ENCODE data around the gene TDRD9.

Gene TDRD9

DNA sequence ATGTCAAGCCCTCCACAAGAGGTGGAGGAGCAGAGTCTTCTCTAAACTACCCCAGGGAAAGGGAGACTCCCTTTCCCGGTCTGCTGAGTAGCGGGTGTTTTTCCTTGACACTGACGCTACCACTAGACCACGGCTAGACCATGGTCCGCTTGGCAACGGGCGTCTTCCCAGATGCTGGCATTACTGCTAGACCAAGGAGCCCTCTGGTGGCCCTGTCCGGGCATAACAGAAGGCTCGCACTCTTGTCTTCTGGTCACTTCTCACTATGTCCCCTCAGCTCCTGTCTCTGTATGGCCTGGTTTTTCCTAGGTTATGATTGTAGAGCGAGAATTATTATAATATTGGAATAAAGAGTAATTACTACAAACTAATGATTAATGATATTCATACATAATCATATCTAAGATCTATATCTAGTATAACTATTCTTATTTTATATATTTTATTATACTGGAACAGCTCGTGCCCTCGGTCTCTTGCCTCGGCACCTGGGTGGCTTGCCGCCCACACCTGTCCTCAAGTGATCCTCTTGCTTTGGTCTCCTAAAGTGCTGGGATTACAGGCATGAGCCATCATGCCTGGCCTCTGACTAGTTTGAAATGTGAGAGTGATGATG lies 52.5 kb downstream of the TDRD9 start:
- peak; percentile 10 for DNase-seq

DNA sequence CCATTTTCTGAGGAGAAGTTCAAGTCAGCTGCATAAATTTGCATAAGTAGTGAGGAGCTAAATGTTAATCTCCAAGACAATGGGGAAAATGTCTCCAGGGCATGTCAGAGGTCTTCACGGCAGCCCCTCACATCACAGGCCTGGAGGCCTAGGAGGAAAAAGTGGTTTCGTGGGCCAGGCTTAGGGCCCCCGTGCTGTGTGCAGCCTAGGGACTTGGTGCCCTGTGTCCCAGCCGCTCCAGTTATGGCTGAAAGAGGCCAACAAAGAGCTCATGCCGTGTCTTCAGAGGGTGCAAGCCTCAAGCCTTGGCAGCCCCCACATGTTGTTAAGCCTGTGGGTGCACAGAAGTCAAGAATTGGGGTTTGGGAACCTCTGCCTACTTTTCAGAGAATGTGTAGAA lies 55.9 kb downstream of the TDRD9 start:
- DNase-seq, result no peak

DNA sequence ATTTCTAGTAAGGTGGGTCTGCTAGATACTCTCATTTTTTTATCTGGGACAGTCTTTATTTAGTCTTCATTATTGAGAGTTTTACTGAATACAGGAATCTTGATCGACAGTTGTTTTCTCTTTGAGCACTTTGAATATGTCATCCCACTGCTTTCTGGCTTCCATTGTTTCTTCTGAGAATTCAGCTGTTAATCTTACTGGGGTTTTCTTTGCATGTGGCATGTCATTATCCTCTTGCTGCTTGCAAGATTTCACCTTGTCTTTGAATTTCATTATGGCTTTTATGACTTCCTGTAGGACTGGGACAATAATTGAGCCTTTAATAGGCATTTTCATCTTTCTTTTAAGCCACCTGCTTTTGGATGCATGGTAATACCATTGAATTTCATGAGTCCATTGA lies 60.8 kb downstream of the TDRD9 start:
- DNase-seq, result no peak

DNA sequence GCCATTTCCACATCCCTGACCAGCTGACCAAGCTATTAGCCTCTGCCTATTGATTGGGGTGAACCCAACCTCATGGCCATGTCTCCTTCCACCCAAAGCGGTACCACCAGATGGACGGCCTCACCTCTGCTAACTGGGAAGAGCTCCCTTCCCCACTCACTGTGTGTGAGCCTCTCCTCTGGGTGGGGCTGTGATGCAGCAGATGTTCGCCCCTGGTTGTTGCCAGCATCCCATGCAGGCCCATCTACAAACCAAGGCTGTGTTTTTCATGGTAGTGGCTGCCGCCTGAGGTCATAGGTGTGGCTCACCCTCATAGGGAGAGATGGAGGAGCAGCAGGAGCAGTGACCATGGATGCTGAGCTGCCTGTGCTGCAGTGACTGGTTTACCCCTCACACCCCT lies 61.7 kb downstream of the TDRD9 start:
- DNase-seq, result no peak

DNA sequence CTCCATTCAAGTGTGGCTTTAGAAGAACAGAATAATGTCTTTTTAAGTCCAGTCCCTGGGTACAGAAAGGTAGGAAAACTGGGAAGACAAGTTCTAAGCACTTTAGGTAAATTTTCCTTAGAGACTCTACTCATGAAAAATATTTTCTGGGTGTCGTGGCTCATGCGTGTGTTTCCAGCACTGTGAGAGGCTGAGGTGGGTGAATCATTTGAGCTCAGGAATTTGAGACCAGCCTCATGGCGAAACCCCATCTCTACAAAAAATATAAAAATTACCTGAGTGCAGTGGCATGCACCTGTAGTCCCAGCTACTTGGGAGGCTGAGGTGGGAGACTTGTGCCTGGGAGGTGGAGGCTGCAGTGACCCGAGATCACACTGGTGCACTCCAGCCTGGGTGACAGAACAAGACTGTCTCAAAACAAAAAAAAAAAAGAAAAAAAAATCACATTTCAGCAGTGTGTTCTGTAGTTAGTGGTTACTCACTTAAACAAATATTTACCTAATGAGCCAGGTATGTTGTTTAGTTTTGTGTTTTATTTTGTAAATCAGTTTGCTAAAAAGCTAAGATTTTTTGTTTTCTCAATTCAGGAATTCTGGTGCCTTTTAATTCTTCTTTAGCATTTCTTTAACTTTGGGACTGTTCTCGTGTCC lies 66.4 kb downstream of the TDRD9 start:
- DNase-seq, result no peak

DNA sequence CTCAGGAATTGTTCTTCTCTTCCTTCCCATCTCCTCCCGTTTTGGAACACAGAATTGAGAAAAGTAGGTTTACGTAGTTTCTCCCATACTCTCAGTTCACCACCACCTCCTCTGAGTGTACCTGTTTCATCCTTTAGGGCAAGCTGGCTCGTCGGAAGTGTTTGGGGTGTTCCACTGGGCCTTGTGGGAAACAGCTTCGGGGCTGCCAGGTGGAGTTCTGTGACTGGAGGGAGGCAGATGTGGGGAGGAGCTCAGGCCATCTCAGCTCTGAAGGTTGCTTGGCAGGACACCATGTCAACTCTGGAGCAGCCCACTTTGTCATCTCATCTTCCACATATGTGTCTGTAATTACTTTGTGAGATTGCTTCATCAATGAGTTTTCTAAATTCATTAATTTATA lies 67.6 kb downstream of the TDRD9 start:
- no peak for DNase-seq

DNA sequence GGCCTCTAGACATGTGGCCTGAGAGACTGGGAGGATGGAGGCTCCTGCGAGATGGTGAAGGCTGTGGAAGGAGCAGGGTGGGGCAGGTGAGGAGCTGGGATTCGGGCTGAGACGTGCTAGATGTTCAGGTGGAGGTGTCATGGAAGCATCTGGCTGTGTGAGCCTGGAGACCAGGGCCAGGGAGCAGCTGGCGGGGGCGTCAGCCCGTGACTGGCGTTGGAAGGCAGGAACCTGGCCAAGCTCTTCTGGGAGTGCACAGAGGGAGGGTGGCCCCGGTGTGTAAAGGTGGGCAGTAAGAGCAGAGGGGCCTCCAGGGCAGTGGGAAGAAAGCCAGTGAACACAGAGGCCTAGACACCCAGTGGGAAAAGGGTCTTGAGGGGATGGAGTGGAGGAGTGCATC lies 69.1 kb downstream of the TDRD9 start:
- no peak for DNase-seq

DNA sequence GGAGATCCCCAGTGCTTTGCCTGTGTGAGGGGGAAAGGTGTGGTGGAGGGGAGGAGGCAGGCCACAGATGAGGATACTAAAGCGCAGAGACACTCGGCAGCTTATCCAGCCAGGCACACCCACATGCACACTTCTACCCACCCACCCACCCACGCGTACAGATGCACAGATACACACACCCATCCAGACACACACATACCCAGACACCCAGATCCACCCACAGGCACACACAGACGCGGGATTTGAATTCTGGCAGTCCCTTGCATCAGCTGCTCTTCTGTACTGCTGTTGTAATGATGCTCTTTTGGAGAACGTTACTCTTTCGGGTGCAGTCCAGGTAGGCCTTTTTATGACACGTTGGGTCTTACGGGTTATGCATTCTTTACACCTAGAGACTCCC lies 69.8 kb downstream of the TDRD9 start:
- DNase-seq, result no peak

DNA sequence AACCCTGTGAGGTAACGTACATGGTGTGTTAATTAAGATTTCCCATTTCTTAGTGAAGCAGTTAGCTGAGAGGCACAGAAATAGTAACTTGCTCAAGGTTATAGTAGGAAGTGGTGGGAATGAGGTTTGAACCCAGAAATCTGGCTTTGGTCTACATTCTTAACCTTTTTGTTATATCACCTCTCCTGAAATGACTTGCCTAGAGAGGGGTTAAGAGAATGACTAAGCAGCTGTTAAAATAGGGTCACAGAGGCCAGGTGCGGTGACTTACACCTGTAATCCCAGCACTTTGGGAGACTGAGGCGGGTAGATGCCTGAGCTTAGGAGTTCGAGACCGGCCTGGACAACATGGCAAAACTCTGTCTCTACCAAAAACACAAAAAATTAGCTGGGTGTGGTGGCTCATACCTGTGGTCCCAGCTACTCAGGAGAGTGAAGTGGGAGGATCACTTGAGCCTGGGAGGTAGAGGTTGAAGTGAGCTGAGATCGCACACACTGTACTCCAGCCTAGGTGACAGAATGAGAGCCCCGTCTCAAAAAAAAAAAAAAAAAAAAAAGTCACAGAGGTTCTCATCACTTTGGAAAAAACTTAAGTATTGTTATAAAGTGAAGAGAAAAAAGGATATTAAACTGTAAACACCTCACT lies 71.7 kb downstream of the TDRD9 start:
- no peak for DNase-seq

DNA sequence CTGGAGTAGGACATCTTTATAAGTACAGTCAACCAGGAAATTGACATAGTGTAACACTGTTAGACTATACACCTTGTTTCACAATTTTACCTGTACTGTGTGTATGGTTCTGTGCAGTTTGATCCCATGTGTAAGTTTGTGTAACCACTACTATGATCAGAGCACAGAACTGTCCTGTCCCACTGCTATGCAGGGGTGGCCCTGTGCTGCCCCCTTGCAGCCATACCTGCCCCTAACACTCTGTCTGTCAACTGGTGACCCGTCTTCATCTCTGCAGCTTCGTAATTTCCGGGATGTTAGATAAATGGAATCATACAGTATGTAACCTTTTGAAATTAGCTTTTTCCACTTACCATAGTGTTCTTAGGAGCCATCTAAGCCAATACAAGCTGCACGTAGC lies 72.7 kb downstream of the TDRD9 start:
- no peak for DNase-seq

DNA sequence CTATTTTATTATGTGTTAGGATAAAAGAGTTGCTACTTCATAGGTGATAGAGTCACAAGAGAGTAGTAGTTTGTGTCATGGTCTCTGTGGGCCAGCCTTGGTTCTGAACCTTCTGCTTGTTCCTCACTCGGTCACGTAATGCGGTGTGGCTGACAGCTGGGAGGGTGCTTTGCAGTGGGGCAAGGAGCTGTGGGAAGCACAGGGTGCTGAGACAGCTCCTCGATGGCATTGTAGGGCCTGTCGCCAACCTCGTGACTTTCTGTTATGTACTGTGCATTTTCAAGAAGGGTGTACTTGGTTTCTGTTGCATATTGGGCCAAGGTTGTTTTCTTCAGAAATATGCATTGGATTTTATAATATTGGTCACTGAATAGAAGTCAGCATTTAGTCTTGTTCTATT lies 75.4 kb downstream of the TDRD9 start:
- DNase-seq, result no peak

DNA sequence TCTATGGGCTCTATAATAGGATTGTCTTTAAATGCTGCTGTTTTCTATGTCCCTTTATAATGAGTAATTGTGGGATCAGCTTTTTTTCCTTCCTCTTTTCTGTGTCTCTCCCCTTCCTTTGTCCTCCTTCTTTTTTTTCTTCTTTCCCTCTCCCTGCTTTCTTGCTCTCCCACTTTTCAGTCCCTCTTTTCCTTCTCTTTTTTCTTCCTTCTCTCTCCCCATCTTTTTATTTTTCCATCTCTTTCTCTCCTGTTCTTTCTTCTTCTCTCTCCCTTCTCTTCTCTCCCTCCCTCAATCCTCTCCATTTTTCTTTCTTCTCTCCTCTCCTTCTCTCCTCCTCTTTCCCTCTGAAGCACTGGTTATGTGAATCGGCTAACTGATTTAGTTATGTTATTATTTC lies 76.6 kb downstream of the TDRD9 start:
- no peak for DNase-seq

DNA sequence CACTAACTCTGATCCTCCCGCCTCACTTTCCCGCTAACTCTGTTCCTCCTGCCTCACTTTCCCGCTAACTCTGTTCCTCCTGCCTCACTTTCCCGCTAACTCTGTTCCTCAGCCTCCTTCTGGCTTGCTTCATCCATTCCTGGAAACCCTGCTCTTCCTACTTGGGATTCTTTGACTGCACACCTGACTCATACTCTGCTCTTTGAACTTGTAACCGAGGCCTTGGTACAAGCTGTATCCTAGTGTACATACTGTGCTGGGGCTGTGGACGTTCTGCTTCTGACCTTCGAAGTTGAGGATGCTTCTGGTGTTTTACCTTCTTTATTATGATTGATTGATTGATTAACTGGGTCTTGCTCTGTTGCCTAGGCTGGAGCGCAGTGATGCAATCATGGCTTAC lies 77.2 kb downstream of the TDRD9 start:
- DNase-seq, result no peak

DNA sequence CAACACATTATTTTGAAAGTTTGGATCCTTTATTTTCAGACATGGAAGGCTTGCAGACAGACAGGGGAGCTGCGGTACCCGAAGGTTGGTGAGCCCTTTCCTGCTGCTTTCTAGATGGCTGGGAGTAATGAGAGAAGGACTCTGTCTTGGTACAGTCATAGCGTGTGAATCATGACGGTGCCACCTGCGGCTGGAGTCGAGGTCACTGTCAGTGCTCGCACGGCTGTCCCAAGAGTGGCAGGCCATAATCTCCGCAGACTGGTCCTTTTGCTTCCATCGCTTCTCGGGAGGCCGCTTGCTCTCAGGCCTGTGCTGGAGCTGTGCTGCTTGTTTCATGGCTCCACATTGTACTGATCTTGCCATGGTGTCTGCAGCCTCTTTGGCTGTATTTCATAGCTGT lies 78.9 kb downstream of the TDRD9 start:
- no peak for DNase-seq

DNA sequence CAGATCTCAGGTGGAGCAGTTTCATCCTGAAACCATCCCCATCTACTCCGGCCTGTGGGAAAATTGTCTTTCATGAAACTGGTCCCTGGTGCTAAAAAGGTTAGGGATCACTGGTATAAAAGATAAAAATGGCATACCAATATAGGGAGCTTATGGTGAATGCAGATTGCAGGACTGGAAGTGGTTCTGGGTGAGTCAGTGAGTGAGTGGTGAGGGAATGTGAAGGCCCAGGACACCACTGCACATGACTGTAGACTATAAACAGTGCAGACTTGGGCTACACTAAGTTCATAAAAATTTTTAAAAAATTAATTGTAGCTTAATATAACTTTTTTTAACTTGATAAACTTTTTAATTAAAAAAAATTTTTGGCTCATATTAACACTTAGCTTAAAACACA lies 81.0 kb downstream of the TDRD9 start:
- DNase-seq, result no peak

DNA sequence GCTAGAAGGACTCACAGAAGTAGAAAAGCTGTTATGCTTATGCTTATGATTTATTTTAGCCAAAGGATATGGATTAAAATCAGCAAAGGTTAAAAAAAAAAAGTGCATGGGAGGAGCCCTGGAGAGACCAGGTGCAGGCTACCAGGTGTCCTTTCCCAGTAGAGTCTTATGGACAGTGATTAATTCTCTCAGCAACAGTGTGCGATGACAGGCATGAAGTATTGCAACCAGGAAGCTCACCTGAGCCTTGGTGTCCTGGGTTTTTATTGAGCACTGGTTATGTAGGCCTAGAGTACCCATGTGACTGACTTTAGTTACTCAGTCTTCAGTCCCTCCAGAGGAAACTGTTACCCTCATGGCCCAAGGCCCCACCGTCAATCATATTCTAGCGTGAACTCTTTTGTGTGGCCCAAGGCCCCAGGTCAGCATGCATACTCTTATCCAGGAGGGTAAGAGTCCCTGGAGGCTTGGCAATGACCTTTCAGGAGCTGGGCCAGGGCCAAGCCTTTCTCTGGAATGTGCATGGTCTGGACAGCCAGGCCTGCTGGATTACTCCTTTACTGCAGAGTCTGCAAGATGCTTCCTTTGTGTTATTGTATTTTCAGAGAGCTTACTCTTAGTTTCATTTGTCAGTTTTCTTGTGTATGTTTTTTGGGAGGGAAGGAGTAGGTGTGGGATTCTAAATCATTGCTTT lies 83.7 kb downstream of the TDRD9 start:
- no peak for DNase-seq

DNA sequence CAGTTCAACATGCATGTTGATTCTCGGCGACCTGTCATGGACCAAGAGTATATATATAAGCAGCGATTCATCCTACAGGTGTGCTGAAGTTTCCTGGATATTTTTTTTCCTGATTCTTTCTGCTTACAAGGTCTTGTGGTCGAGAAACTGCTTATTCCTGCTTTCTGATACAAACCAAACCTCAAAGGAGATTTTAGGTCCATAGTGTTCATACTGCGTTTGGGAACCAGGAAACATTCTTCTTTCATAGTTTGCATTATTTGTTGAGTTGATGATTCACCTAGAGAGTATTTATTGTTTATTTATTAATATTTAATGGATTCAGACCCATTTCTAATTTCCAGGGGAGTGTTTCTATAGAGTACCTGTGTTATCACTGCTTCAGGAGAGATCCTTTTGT lies 86.5 kb downstream of the TDRD9 start:
- DNase-seq, result no peak

DNA sequence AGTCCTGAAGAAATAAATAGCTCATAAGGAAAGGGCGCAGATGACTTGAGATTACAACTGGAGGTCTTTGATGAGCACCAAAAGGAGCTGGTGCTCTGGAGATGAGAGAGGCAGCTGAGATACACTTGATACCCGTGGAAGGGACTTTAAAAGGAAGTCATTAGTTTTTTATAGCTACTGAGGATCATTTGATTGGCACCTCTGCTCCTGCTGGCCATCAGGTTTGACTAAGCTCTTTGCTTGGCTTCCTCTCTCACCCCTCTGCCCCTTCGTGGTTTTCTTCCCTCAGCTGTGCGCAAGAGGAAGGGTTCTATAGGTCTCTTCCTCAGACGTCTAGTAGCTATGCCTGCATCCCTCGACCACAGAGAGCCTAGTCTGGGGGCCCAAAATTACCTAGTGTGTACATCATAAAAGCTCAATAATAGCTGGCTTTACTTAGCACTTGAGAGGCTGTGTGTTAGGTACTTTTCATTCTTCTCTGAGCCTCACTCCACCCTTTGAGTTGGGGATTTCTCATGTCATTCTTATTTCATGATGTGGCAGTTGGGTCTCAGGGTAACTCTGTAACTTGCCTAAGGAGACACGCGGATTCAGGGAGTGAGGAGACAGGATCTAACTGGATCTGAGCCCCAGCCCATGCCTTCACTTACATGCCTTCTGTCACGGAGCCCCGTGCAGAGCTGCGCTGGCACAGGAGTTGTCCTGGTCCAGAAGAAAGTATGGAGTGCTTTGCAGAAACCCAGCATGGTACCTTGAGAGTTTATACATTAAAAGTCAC lies 88.8 kb downstream of the TDRD9 start:
- no peak for DNase-seq

DNA sequence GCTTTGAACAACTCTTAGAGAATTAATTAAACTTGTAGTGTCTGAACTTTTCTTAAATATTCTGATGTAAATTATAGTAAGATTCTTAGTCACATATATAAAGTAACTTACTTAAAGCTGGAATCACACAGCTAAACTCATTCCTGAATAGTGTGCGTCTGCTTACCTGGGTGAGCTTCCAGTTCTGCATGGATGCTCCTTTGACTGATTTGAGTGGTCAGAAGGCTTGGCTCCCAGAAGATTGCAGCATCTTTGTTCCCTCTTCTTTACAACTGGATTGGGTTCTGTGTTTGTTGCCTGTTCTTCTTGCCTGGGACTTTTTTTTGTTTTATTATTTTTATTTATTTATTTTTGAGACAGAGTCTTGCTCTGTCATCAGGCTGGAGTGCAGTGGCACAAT lies 90.8 kb downstream of the TDRD9 start:
- no peak for DNase-seq

DNA sequence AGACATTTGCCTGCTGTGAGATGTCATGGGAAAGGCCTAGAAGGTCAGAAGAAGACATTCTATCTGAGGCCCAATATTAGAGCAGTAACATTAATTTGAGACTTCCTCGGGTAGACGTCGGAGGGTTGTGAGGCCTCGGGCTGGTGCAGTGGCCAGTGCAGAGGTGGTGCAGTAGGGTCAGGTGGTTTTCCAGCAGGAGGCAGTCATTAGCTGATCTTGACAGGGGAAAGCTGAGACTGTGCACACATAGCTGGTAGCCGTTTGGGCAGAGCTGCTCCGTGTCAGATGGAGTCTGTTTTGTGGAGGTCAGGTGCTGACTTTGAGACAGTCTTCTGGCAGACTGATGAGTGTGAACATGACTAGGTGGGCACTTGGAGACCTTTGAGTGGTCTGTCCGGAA lies 91.5 kb downstream of the TDRD9 start:
- no peak for DNase-seq

DNA sequence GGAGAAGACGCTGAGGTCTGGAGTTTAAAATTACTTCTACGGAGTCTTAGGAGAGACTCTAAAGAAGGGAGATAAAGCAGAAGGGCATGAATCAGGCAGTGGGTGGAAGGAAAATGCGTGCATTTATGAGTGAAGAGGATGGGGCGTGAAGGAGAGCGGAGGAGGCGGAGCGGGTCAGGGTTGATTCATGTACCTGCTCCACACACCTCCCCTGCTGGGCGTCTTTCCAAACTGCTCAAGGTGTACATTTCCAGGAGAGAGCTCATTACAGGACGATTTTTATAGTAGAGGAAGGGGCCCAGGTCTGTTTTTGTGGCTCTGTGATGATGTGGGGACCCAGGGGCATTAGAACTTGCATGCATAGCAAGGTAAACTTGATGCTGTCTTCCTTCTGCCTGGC lies 92.2 kb downstream of the TDRD9 start:
- DNase-seq, result no peak

DNA sequence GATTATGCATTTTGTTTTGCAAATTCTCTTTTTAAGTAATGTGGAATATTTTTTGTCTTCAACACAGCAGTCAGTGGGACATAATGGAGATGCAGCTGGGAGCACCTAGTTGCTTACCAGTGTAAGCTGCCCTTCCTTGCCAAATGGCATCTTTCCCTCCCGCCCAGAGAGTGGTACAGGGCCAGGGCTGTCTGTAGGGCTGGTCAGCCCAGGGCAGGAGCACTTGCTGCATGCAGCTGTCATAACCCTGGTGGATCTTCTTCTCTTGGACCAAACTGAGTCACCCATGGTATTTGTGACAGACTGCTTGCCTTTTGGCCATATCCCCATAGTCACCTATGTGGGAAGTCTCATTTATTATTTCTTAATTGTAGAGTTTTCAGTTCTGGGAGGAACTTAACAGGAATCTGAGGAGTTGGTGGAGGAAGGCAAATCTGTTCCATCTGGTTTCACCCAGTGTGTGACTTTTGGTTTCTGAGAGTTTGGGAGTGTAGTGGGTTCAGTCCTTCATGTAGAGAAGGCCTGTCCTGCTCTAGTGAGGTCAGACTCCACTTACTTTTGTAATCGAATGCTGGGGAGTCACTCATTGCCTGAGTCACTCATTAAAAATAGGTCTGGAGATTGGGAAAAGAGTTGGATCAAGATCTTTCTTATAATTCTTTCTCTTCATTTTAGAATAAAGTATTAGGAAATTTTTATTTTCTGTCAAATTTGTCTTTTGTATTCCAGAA lies 95.2 kb downstream of the TDRD9 start:
- no peak for DNase-seq
